ENCODE data around the gene RBM46. TPM values are rescaled to one million over a fixed set of nuclear protein-coding genes. Genes with fewer than 3 reads are reported as not detected.

RBM46 gene
- not detected in 5 replicates for total RNA-seq (2022; extraction: Qiagen RNA extraction)

GRCh38 chr4:154781126-154781982, at the start of gene RBM46:
Gene RBM46 (plus strand): TSS chr4:154781272. CDS start chr4:154796753, 15,481 bp downstream.

GRCh38 chr4:154743683-154744340, 37.3 kb upstream of the RBM46 start, which contains the start of gene LRAT:
Gene LRAT (plus strand): TSS chr4:154744000. CDS start chr4:154744327, 327 bp downstream.

Other genes with a start within 250 kb of the RBM46 start
- gene PLRG1, start 230.9 kb upstream of the RBM46 start, total RNA-seq (2022; extraction: Qiagen RNA extraction) = 53.0 to 64.9 TPM (median 60.4 TPM) in 5 replicates
- gene FGB, start 218.3 kb upstream of the RBM46 start, total RNA-seq (2022; extraction: Qiagen RNA extraction) = 15.4 to 24.5 TPM (median 19.2 TPM) in 5 replicates
- 17.8 to 22.6 TPM (median 19.0 TPM) in 5 replicates for gene FGA, start 190.5 kb upstream of the RBM46 start, total RNA-seq (2022; extraction: Qiagen RNA extraction)
- gene FGG, start 168.6 kb upstream of the RBM46 start, total RNA-seq (2022; extraction: Qiagen RNA extraction) = 5.3 to 8.0 TPM (median 5.4 TPM) in 5 replicates
- 0.03 to 0.10 TPM (median 0.05 TPM) in 5 replicates for gene LRAT, start 37.3 kb upstream of the RBM46 start, total RNA-seq (2022; extraction: Qiagen RNA extraction)

Measured in A549 treated with Hydrocortisone at 1 μM for 4 hours (cell line).